Cortex of kidney (tissue), 1 donor: ENCODE measurements around the gene CDC14A.

ENCODE experiments used
- DNase-seq: peaks from one replicate; lab custom pipeline; 2025; lab: John Stamatoyannopoulos, UW

The CDC14A gene

GRCh38 chr1:100448366-100448765 is 96.1 kb downstream of the CDC14A start:
- DNase-seq, result no peak

GRCh38 chr1:100449477-100449876 is 97.2 kb downstream of the CDC14A start:
- DNase-seq, result no peak

GRCh38 chr1:100452641-100453040 is 100.3 kb downstream of the CDC14A start:
- DNase-seq, result no peak

- DNase-seq, result no peak
Observed at GRCh38 chr1:100455478-100456072, 103.3 kb downstream of the CDC14A start.

- no peak for DNase-seq
Observed at GRCh38 chr1:100456880-100457279, 104.6 kb downstream of the CDC14A start.

- no peak for DNase-seq
Observed at GRCh38 chr1:100457683-100458082, 105.4 kb downstream of the CDC14A start.

GRCh38 chr1:100458661-100459357 is 106.5 kb downstream of the CDC14A start:
- no peak for DNase-seq

GRCh38 chr1:100459358-100460114 is 107.2 kb downstream of the CDC14A start:
- DNase-seq, result no peak

- DNase-seq, result no peak
Observed at GRCh38 chr1:100461222-100461621, 108.9 kb downstream of the CDC14A start.

- DNase-seq, result no peak
Observed at GRCh38 chr1:100462326-100463025, 110.2 kb downstream of the CDC14A start.

GRCh38 chr1:100463791-100464424 is 111.6 kb downstream of the CDC14A start:
- DNase-seq, result no peak

GRCh38 chr1:100469578-100469977 is 117.3 kb downstream of the CDC14A start:
- DNase-seq, result no peak

GRCh38 chr1:100474834-100475233 is 122.5 kb downstream of the CDC14A start:
- DNase-seq, result no peak

GRCh38 chr1:100476735-100477290 is 124.5 kb downstream of the CDC14A start:
- DNase-seq, result no peak

- DNase-seq, result no peak
Observed at GRCh38 chr1:100478816-100479215, 126.5 kb downstream of the CDC14A start.

- DNase-seq, result no peak
Observed at GRCh38 chr1:100479620-100480338, 127.5 kb downstream of the CDC14A start.

- no peak for DNase-seq
Observed at GRCh38 chr1:100481303-100481702, 129.0 kb downstream of the CDC14A start.

GRCh38 chr1:100482167-100482566 is 129.9 kb downstream of the CDC14A start:
- DNase-seq, result no peak

- DNase-seq, result no peak
Observed at GRCh38 chr1:100482748-100483147, 130.4 kb downstream of the CDC14A start.

- DNase-seq, result no peak
Observed at GRCh38 chr1:100483230-100483629, 130.9 kb downstream of the CDC14A start.

GRCh38 chr1:100485855-100486258 is 133.6 kb downstream of the CDC14A start:
- no peak for DNase-seq
